ENCODE data around the gene VWA5B1. TPM values are rescaled to one million over a fixed set of nuclear protein-coding genes. Genes with fewer than 3 reads are reported as not detected.
"Not testable (repeated sequence)": the region's sequence is repeated elsewhere in the genome, so short reads cannot be mapped to it uniquely, and the experiment has no call there.

Gene VWA5B1
- not detected for total RNA-seq

DNA sequence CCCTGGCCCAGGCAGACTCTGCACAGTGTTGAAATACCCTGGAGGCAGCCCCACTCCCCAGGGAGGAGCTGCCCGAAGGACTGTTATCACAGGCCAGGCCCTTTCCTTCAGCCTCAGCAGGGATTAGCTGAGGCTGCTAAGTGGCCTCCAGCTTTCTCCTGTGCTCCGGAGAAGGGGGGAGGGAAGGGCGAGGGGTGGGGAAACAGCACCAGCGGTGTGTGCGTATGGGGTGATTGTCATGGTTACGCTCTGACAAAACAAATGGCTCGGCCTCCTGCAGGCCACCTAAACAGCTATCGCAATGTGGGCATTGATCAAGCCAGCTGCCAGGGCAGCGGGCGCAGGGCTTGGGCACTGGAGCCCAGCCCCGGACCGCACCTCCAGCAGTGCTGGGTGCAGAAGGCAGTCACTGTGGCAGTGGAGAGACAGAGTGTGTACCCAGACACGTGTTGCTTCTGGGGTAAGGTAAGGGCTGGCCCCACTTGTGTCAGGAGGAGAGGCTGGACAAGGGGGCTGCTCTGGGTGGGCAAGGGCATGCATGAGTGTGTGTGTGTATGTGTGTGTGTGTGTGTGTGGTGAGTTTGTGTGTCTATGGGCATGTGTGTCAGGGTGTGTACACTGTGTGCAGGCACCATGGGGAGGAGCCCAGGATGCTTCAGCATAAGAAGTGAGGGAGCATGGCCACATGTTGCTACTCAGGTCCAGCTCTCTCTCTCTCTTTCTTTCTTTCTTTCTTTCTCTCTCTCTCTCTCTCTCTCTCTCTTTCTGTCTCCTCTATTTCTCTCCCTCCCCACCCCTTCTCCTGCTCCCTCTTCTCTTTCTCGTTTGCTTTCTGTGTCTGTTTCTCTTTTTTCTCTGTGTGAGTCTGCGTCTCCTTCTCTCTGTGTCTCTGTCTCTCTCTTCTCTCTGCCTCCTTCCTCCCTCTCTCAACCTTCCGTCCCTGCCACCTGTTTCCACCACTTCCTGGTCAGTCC lies at the start of gene VWA5B1:
VWA5B1 (plus strand) TSS at position 252 of the 974 bp plus-strand sequence. CDS start 19,727 bp downstream, outside the sequence.
- no peak for DNase-seq (ENCODE audit: low spot score)
- no peak for ATAC-seq

GRCh38 chr1:20242890-20243479 lies 47.7 kb upstream of the VWA5B1 start:
- ATAC-seq (no peak), DNase-seq (ENCODE audit: low spot score) (no peak)

DNA sequence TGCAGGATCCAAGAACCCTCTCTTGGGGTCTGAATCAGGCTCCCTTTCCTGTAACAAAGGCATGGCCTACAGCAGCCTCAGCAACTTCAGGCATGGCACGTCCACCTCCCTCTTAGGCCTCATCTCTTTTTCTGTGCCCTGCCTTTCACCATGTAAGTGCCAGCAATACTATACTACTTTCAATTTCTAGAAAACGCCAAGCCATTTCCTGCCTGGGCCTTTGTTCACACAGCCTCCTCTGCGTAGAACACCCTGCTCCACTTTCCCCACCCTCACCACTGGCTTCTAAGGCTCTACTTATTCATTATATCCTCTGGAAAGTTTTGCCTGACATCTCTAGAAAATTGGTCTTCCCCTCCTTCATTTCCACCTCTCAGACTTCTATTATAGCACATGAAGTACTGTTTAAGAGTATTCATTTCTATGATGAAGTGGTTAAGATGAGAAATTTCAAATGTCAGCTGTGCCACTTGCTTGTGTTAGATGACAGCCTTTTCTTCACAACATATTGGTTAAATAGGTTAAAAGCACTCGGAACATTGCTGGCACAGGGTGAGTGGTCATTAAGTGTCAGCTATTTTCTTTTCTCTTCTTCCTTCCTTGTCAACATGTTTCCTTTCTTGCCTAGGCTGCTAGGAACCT lies 41.6 kb upstream of the VWA5B1 start:
- ATAC-seq (no peak), DNase-seq (ENCODE audit: low spot score) (no peak)

- DNase-seq (ENCODE audit: low spot score) (peak; percentile 62), ATAC-seq (peak; percentile 92)
Observed at GRCh38 chr1:20250340-20250989, 40.2 kb upstream of the VWA5B1 start.

DNA sequence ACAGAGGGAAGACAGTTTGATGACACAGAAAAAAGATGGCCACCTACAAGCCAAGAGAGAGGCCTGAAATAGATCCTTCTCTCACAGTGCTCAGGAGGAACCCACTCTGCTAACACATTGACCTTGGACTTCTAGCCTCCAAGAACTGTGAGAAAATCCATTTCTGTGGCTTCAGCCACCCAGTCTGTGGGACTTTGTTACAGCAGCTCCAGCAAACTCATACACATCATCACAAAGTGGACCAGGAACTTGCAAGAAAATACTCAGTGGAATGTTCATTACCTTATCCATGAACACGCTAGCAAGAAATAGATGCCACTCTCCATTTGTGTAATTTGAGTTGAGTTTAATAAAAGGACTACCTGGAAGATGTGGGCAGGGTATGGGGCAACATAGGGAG lies 38.1 kb upstream of the VWA5B1 start:
- no peak for ATAC-seq
- no peak for DNase-seq (ENCODE audit: low spot score)

DNA sequence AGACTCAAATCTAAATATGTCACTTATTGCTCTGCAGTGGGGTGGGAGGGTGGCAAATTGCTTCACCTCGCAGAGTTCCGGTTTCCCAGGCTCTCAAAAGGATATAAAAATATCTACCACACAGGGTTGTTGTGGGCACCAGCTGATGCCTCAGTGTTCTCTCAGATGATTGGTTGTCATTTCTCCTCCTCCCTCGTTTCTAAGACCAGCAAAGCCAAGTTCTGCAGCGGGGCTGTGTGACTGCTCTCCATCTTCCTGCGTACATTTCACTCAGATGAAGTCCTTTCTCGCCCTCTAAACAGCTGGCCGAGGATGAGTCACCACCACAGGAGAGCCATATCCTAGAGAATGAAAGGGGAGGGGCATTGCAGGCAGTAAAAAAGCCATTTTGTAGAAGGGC lies 35.0 kb upstream of the VWA5B1 start:
- ATAC-seq (no peak), DNase-seq (ENCODE audit: low spot score) (no peak)

DNA sequence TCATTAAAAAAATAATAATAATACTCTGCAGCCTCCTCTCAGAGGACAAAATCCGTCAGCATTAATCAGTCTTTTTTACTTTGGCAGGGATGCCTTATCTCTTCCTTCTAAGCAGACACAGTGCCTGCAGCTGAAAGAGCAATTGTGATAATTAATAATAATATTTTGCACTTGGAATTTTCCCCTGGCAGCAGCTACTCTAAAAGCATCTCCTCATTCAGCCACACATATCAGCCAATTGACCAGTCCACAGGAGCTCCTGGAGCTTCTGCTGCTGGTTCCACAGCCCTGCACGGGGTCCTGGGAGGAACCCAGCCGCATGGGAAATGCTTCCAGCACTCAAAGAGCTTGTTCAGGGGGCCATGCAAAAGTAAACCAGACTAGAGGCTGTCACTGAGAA lies 31.0 kb upstream of the VWA5B1 start:
- no peak for ATAC-seq
- DNase-seq (ENCODE audit: low spot score): no peak

DNA sequence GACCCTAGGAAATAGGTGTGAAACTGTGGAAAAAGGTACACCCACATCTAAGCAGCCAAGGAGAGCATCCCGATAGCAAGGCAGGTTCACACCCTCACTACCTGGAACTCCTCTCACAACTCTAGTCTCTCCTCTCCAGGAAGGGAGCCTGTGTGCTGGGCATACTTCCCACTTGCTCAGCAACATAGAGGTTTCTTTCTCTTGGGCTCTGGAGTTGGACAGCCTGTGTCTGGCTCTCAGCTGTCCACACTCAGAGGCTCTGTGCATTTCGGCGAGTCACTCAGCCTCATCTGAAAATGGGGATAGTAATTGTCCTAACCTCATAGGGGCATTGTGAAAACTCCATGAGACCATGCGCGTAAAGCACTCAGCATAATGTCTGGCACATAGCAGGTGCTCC lies 29.6 kb upstream of the VWA5B1 start:
- no peak for ATAC-seq
- no peak for DNase-seq (ENCODE audit: low spot score)

DNA sequence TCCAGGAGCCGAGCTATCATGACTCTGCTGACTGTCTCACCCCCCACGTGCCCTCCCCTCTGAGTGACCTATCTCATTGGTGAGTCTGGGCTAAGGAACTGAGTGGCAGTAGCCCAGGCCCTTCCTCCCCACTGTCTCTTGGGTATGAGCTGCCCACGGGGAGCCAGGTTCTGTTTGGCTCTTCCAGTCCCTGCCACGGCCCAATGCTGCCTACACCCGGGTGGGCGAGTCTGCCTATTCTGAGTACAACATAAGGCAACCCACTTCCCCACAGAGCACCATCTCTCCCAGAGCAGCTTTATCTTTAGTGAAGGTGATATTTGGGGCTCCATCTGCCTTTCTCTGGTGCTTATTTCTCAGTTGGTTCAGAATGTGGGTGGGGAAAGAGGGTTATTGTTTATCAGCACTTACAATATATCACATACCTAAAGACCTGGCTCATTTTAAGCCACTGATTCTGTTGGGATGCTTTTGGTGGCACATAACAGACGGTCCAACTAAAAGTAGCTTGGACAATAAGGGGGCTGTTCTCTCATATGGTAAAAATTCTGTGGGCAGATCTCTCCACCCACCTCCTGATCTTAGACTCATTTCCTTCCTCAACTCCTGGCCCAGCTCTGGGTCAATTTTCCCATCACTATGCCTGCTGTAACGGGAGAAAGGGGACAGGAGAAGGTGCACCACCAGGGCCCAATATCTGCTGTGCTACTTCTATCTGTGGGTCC lies 27.7 kb upstream of the VWA5B1 start:
- no peak for ATAC-seq
- DNase-seq (ENCODE audit: low spot score): no peak

DNA sequence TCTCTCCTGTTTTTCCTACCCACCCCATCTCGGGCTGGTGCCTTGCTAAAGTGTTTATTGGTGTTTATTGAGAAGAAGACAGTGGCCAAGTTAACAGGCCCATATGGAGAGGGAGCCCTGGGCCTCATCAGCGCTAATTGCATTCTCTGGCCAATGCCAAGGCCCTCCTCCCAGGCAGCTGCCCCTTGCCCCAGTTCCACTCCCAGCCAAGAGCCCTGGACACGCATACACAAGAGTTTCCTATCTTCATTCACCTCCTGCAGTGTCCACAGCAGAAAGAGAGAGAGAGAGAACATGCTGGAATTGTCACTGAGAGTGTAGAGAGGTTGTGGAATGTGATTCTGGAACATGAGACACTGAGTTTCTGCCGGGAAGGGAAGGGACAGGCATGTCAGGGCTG lies 25.4 kb upstream of the VWA5B1 start:
- DNase-seq (ENCODE audit: low spot score) (no peak), ATAC-seq (no peak)

- DNase-seq (ENCODE audit: low spot score) (no peak), ATAC-seq (no peak)
Observed at GRCh38 chr1:20266141-20266540, 24.5 kb upstream of the VWA5B1 start.

- ATAC-seq (no peak), DNase-seq (ENCODE audit: low spot score) (no peak)
Observed at GRCh38 chr1:20266642-20267041, 24.0 kb upstream of the VWA5B1 start.

DNA sequence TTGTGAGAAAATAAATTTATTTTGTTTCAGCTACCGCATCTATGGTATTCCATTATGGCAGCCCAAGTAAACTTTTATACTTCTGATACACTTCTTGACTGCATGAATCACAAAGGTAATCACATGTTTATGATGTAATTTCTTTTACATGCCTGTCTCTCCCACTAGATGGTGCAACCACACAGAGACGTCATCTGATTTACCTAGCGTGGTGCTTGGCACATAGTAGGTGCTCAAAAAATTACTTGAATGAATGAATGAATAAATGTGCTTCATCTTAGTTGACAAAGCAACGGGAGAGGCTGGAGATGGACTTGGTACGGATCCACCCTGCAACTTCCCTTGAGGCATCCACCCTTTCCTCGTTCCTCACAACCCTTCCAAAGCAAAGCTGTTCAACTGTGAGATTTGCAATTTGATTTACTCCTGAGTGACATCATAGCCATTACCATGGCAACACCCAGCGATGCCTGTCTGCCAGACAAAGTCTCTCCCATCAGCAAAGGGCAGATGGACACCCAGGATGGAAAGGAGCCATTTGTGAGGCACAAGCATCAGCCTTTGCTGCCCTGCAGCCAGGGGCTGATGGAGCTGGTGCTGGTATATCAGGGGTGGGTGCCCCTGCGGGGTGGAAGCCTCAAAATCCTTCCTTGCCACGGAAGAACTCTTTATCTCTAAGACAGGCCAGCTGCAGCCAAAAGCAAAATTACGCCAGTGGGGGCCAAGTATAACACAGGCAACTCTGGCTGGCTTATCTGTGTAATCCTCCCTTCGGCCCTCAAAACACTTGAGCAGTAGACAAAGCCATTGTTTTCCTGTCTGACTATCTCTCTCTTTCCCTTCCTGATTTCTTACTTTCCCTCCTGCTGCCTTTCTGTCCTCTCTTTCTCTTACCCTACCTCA lies 18.9 kb upstream of the VWA5B1 start:
- DNase-seq (ENCODE audit: low spot score) (no peak), ATAC-seq (no peak)

DNA sequence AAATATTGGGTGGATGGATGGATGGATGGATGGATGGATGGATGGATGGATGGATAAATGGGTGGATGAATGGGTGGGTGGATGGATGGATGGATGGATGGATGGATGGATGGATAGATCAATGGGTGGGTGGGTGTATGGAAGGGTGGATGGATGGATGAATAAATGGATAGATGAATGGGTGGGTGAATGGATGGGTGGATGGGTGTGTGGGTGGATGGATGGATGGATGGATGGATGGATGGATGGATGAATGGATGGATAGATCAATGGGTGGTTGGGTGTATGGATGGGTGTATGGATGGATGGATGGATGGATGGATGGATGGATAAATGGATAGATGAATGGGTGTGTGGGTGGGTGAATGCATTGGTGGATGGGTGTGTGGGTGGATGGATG lies 17.0 kb upstream of the VWA5B1 start:
- DNase-seq (ENCODE audit: low spot score); ATAC-seq: not testable (repeated sequence)

DNA sequence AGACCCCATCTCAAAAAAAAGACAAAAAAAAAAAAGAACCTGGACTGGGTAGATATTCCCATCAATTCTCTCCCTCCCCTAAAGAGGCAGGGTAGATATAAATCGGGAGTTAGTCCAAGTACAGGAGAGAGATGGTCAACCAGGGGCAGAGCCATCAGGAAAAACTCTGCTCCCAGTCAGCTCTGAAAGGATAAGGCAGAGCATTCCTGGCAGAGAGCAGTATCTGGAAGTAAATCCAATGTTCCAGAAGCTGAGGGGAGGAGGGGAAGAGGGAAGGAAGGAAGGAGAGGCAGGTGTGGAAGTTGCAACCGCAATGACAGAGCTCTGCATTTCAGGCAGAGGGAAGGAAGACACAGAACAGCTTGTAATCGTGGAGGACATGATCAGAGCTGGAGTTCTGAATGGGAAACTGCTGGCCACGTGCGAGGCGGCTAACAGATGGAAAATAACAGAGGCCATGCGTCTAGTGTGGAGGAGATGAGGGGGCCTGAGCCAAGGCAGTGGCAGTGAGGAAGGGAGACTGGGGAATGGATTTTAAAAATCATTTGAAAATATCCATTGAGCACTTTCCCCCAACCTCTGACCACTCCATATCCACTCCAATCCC lies 15.3 kb upstream of the VWA5B1 start:
- no peak for ATAC-seq

DNA sequence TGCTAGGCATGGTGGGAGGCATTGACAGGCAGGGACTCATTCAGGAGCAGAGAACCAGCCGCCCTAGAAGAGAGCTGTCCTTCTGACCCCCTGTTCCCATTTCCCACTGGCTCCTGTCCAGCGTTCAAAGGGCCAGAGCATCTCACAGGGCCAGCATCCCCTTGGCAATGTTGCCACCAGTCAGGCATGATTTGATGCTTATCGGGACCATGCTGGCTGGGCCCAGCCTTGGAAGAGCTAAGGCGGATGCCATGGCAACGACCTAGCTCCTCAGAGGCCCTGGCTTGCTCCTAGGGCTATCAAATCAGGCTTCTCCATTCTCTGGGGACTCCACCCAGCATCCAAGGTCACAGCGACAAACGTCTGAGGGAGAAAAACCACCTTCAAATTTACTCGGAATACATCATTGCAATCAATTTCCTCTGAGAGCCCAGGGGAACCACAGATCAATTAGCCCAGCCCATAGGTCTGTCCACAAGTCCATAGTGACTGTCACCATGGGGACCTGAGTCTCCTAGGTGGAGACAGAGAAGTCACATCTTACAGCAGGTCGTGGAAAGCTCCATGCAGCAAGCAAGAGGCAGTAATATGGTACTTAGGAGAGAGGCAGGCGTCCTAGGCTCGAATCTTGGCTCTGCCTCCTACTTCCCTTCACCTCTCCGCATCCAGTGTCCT lies 14.1 kb upstream of the VWA5B1 start:
- DNase-seq (ENCODE audit: low spot score): no peak
- ATAC-seq: no peak

More for the DNA sequence above, 15.3 kb upstream of the VWA5B1 start:
- no peak for DNase-seq (ENCODE audit: low spot score)

GRCh38 chr1:20278692-20279130 lies 12.0 kb upstream of the VWA5B1 start:
- ATAC-seq: no peak
- DNase-seq (ENCODE audit: low spot score): no peak

- no peak for ATAC-seq
- DNase-seq (ENCODE audit: low spot score): no peak
Observed at GRCh38 chr1:20279509-20279908, 11.2 kb upstream of the VWA5B1 start.

Measured in left lobe of liver (tissue), 2 donors.